Gastroesophageal sphincter (tissue), 4 donors: ENCODE results near the gene RBM38. TPM values are rescaled to one million over a fixed set of nuclear protein-coding genes. Genes with fewer than 3 reads are reported as not detected.

Source experiments
- ATAC-seq: fragments of 150-250 bp; one replicate; pipeline ENCODE4 v1.9.1; 2016; ENCODE audit warnings: mild to moderate bottlenecking, moderate library complexity
- H3K27ac ChIP-seq, 4 donors: fragments of 200-600 bp; sonication (generic) in 3 of 4; 1 replicate in 3 of 4; 2 replicates in 1 of 4; pipeline ENCODE4 v1.5.1; 2016 to 2019
- H3K27me3 ChIP-seq: fragments of 200-600 bp; sonication (generic); one replicate; pipeline ENCODE4 v1.5.1; 2019
- H3K36me3 ChIP-seq, 2 donors: fragments of 200-600 bp; sonication (generic); one replicate each; pipeline ENCODE4 v1.5.1; 2019; ENCODE audit warnings: control low read depth in 1 of 2
- H3K4me1 ChIP-seq, 3 donors: fragments of 200-600 bp; sonication (generic); 1 replicate in 2 of 3; 2 replicates in 1 of 3; pipeline ENCODE4 v1.5.1; 2016 to 2019; ENCODE audit warnings: control low read depth in 2 of 3
- H3K4me3 ChIP-seq, 2 donors: fragments of 200-600 bp; sonication (generic); one replicate each; pipeline ENCODE4 v1.5.1; 2019; ENCODE audit warnings: mild to moderate bottlenecking in 1 of 2, moderate library complexity in 1 of 2
- H3K9me3 ChIP-seq, 3 donors: fragments of 200-600 bp; sonication (generic); one replicate each; pipeline ENCODE4 v1.5.1; 2017 to 2019; ENCODE audit warnings: control low read depth in 2 of 3
- EP300 ChIP-seq: sonication (generic); formaldehyde crosslinking; IDR thresholded peaks from one replicate; pipeline ENCODE4 v1.6.1; 2017; ENCODE audit warnings: antibody characterized with exemption, mild to moderate bottlenecking
- POLR2A ChIP-seq, 2 donors: fragments of 450-650 bp; IDR thresholded peaks; one replicate each; pipeline ENCODE4 v1.6.1; 2017; ENCODE audit warnings: antibody characterized with exemption in 2 of 2, mild to moderate bottlenecking in 2 of 2, moderate library complexity in 1 of 2
- POLR2AphosphoS5 ChIP-seq: sonication (generic); formaldehyde crosslinking; IDR thresholded peaks from one replicate; pipeline ENCODE4 v1.6.1; 2017; ENCODE audit warnings: antibody characterized with exemption
- WGBS, 2 donors: methylation state at CpG; one replicate each; pipeline ENCODE4 v1.1.5; 2018; ENCODE audit warnings: low coverage in 1 of 2; 5-methylcytosine and 5-hydroxymethylcytosine counted together
- total RNA-seq, 4 donors: library from RNA; depleted of rRNA; stranded (reverse); fragments of >200 nt; gene quantifications; one replicate each; pipeline ENCODE4 v1.1.0, GENCODE V29; 2016
- TF ChIP-seq, protein P1 (sequence below), 4 experiments: fragments of 200-600 bp in 2 of 4; fragments of 450-650 bp in 2 of 4; sonication (generic) in 1 of 4; IDR thresholded peaks; one replicate each; pipeline ENCODE4 v1.5.1; 2017 to 2019; ENCODE audit warnings: antibody characterized with exemption in 4 of 4, mild to moderate bottlenecking in 2 of 4, moderate library complexity in 2 of 4

Gene RBM38
- total RNA-seq, 4 donors from 2014 or later: 50.9 to 190 (median 106) TPM

DNA sequence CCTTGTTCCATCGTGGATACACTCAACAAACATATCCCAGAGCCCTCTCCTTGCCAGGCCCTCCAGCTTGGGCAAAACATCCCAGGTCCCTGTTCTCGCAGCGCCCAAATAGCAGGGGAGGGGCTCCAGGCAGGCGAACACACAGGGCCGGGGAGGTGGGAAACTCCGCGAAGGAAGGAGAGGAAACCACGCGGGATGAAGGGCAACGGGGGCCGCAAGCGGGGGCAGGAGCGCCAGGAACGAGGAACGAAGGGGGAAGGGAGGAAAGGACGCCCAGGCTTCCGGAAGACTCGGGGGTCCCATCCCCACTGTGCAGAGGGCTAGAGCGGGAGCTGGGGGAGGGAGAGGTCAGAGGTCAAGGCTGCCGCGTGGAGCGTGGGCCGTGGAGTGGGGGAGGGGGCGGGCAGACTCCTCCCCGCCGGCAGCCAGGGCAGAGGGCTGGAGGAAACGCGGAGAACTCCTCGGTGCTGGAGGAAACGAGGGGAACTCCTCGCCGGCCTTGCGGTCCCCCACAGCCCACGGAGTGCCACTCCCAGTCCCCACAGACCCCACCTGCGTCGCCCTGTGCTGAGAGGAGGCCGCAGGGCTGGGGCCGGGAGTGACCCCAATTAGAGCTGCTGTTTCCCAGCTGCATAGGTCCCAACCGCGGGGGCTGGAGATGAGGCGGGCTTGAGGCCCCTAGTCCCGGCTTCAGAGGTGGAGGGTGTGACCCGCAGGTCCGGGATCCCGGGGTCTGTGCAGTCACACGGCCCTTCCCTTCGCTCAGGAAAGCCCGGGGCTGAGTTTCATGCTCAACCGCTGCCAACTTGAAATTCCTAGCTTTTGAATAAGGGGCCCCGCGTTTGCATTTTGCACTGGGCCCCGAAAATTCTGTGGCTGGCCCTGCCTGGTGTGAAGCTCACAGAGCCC is 1.2 kb upstream of the RBM38 start:
- ATAC-seq: no peak
- Histone ChIP-seq H3K27me3 (no peaks in the 10 kb centered on the region), H3K4me3 (peak overlapping the region; percentile 5 to 51), H3K27ac (peak overlapping the region; percentile 24 to 83 (median 80)), H3K9me3 (no peaks in the 10 kb centered on the region), H3K4me1 (peaks cover 0 to 58% (median 29%) of the 10 kb centered on the region in 3 donors), H3K36me3 (peaks cover 0 to 20% of the 10 kb centered on the region in 2 donors)
- 15% methylated on average over 16 of the region's 52 CpGs; no CpG with 5 or more reads in 1 of the 2 donors for WGBS, 2 donors
- TF ChIP-seq EP300 (no peak), POLR2A (IDR thresholded peaks at IDR 0.05) (no peak), POLR2AphosphoS5 (no peak)
- TF ChIP-seq, protein P1, sequence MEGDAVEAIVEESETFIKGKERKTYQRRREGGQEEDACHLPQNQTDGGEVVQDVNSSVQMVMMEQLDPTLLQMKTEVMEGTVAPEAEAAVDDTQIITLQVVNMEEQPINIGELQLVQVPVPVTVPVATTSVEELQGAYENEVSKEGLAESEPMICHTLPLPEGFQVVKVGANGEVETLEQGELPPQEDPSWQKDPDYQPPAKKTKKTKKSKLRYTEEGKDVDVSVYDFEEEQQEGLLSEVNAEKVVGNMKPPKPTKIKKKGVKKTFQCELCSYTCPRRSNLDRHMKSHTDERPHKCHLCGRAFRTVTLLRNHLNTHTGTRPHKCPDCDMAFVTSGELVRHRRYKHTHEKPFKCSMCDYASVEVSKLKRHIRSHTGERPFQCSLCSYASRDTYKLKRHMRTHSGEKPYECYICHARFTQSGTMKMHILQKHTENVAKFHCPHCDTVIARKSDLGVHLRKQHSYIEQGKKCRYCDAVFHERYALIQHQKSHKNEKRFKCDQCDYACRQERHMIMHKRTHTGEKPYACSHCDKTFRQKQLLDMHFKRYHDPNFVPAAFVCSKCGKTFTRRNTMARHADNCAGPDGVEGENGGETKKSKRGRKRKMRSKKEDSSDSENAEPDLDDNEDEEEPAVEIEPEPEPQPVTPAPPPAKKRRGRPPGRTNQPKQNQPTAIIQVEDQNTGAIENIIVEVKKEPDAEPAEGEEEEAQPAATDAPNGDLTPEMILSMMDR (IDR thresholded peaks at IDR 0.05): no peak

DNA sequence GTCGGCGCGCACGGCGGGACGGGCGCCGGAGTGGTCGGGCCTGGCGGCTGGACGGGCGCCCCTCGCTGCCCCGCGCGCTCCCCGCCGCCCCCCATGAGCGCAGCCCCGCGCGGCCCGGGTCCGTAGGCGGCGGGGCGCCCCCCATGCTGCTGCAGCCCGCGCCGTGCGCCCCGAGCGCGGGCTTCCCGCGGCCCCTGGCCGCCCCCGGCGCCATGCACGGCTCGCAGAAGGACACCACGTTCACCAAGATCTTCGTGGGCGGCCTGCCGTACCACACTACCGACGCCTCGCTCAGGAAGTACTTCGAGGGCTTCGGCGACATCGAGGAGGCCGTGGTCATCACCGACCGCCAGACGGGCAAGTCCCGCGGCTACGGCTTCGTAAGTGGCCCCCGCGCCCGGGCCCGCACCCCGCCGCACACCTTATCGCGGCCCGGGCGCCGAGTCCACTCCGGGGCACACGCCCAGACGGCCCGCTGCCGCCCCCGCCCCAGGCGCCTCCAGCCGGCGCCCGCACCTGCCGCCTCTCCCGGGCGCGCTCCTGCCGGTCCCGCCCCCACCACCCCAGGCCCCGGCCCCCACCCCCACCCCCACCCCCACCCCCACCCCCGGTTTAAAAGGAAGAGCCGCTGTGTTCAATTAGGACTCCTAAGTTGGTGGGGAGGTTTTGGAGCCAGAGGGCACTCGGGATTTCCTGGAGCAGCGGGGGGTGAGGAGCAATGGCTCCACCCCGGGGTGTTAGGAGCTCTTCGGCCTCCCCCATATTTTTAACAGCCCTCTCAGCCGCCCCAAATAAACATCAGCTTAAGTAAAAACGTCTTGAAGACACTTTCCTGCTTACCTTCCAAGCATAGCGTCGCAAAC is 474 bp downstream of the RBM38 start:
- peak; percentile 2 for ATAC-seq
- no peaks in the 10 kb centered on the region for H3K9me3 ChIP-seq
- TF ChIP-seq POLR2A (IDR thresholded peaks at IDR 0.05) (peak in 1 of 2 donors; percentile 50), POLR2AphosphoS5 (no peak)
- 0 to 17% methylated on average over 1 to 8 of the region's 98 CpGs for WGBS, 2 donors
- peaks cover 0 to 75% (median 44%) of the 10 kb centered on the region in 3 donors for H3K4me1 ChIP-seq
- peaks cover 0 to 16% of the 10 kb centered on the region in 2 donors for H3K36me3 ChIP-seq
- H3K4me3 ChIP-seq: peak overlapping the region; percentile 65 to 78
- H3K27ac ChIP-seq: peak overlapping the region; percentile 85 to 95 (median 94)
- H3K27me3 ChIP-seq: no peaks in the 10 kb centered on the region

DNA sequence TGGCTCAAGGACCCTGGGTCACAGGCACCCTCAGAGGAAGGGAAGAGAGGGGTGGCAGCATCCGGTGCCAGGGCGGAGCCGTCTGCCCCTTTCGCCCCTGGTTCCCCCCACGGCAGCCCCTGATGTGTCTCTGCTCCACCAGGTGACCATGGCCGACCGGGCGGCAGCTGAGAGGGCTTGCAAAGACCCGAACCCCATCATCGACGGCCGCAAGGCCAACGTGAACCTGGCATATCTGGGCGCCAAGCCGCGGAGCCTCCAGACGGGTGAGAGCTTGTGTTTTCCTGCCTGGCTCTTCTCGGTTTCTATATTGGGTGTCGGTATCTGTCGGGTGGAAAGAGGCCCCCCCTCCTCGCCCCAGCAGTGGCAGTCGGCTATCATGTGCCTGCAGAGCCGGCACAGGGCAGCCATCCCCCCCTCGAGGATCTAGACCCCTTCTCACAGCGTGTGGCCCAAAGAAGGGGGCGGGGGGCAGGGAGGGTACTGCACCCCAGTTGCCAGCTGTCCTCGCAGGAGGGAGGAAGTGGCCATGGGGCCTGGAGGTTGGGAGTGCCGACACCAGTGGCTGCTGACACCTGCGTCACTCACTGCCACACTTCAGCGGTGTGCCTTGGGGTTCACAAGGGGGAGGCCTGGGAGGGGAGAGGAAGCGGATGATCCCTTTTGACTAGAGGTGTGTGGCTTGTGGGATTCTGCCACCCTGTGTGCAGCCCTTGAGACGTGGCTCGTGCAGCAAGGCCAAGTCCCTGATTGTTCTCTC is 1.5 kb downstream of the RBM38 start:
- H3K4me1 ChIP-seq: peaks cover 0 to 85% (median 54%) of the 10 kb centered on the region in 3 donors
- TF ChIP-seq POLR2A (IDR thresholded peaks at IDR 0.05) (peak; percentile 22 to 54), POLR2AphosphoS5 (peak; percentile 51), EP300 (no peak)
- TF ChIP-seq, protein P1 (IDR thresholded peaks at IDR 0.05): no peak
- ATAC-seq: no peak

DNA sequence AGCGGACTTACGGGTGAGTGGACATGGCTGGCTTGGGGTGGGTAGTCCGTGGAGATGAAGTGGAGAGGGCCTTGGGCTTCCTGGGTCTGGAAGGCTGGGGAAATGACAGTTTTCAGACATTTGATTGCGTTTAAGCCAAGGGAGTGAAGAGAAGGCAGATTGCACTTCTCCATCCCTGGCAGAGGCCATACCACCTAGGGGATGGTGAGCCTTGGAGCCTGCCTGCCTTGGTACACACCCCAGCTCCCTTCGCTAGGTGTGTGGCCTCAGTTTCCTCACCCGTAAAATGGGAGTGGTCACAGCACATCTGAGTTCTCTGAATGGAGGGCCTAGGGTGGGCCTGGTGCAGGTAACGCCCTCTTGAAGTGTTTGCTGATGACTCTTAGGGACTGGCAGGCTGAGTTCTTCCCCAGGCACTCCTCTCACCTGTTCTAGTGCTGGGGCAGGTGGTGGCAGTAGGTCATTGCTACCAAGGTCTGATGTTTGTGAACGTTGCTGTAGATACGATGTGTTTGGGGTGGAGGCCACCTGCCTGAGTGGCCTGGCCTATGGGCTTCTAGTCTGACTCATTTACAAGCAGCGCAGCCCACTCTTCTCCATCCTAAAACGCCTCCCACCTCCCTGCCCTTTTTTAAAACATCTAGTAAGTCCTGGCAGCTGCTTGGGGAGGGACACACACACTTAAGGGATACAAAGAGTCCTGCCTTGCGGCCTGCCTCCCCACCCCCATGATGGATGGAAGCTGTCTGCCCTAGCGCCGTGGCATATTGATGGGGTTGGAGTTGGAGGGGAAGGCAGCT is 2.3 kb downstream of the RBM38 start:
- Histone ChIP-seq H3K9me3 (no peaks in the 10 kb centered on the region), H3K4me3 (peak overlapping the region; percentile 65 to 78), H3K36me3 (peaks cover 0 to 25% of the 10 kb centered on the region in 2 donors), H3K27ac (peak overlapping the region; percentile 85 to 95 (median 94)), H3K4me1 (peaks cover 0 to 93% (median 63%) of the 10 kb centered on the region in 3 donors), H3K27me3 (no peaks in the 10 kb centered on the region)
- ATAC-seq: no peak
- 47 to 80% methylated on average over 1 to 3 of the region's 14 CpGs for WGBS, 2 donors
- peak; percentile 15 for TF ChIP-seq POLR2AphosphoS5
- no peak for TF ChIP-seq EP300
- TF ChIP-seq POLR2A (IDR thresholded peaks at IDR 0.05): no peak
- TF ChIP-seq, protein P1 (IDR thresholded peaks at IDR 0.05): no peak

More for the DNA sequence above, 1.5 kb downstream of the RBM38 start:
- H3K4me3 ChIP-seq: peak overlapping the region; percentile 65 to 78
- peaks cover 0 to 25% of the 10 kb centered on the region in 2 donors for H3K36me3 ChIP-seq
- H3K27me3 ChIP-seq: no peaks in the 10 kb centered on the region
- WGBS, 2 donors: 40% methylated on average over 1 of the region's 33 CpGs; no CpG with 5 or more reads in 1 of the 2 donors
- no peaks in the 10 kb centered on the region for H3K9me3 ChIP-seq
- peak overlapping the region; percentile 85 to 95 (median 94) for H3K27ac ChIP-seq
